Daoy (cell line): ENCODE results near the gene DCST2. TPM values are rescaled to one million over a fixed set of nuclear protein-coding genes. Genes with fewer than 3 reads are reported as not detected.
"Not testable (repeated sequence)": the region's sequence is repeated elsewhere in the genome, so short reads cannot be mapped to it uniquely, and the experiment has no call there.

Experiments used
- DNase-seq: peaks from one replicate; pipeline ENCODE4 v3.0.0-alpha.2; 2015; ENCODE audit warnings: low read depth
- total RNA-seq: library from RNA; depleted of rRNA; stranded (reverse); fragments of >200 nt; shearing (Covaris generic); gene quantifications from 2 replicates; pipeline ENCODE4 v1.2.3, GENCODE V29; 2014

Gene DCST2
- total RNA-seq, 1 experiment from 2014 or later: not detected

- DNase-seq: peak; percentile 80
These were observed 34.6 kb downstream of the DCST2 start for GRCh38 chr1:154998818-154999570.

GRCh38 chr1:154998201-154998780 lies 35.3 kb downstream of the DCST2 start:
- no peak for DNase-seq

- DNase-seq: no peak
These were observed 36.4 kb downstream of the DCST2 start for GRCh38 chr1:154996966-154997701.

GRCh38 chr1:154995301-154995983 lies 38.1 kb downstream of the DCST2 start:
- DNase-seq: peak; percentile 65

GRCh38 chr1:154994591-154994990 lies 39.0 kb downstream of the DCST2 start:
- no peak for DNase-seq

- DNase-seq: no peak
These were observed 39.4 kb downstream of the DCST2 start for GRCh38 chr1:154994269-154994587.

- no peak for DNase-seq
These were observed 39.9 kb downstream of the DCST2 start, which contains the start of gene LENEP for GRCh38 chr1:154993572-154994268. LENEP (plus strand) TSS chr1:154993586; CDS start chr1:154993608, 22 bp downstream.

GRCh38 chr1:154992721-154993571 lies 40.6 kb downstream of the DCST2 start:
- DNase-seq: peak; percentile 62

GRCh38 chr1:154990276-154990675 lies 43.3 kb downstream of the DCST2 start:
- DNase-seq: no peak

GRCh38 chr1:154989195-154989860 lies 44.3 kb downstream of the DCST2 start:
- no peak for DNase-seq

- no peak for DNase-seq
These were observed 45.3 kb downstream of the DCST2 start for GRCh38 chr1:154988058-154988954.

GRCh38 chr1:154987326-154987725 lies 46.3 kb downstream of the DCST2 start:
- DNase-seq: no peak

GRCh38 chr1:154986736-154987135 lies 46.8 kb downstream of the DCST2 start:
- DNase-seq: not testable (repeated sequence)

- DNase-seq: no peak
These were observed 49.7 kb downstream of the DCST2 start for GRCh38 chr1:154983776-154984466.

- DNase-seq: peak; percentile 99
These were observed 50.5 kb downstream of the DCST2 start, which contains the start of gene FLAD1 for GRCh38 chr1:154982897-154983648. FLAD1 (plus strand) TSS chr1:154983344; CDS start chr1:154983695, 351 bp downstream.

- DNase-seq: no peak
These were observed 51.2 kb downstream of the DCST2 start for GRCh38 chr1:154982341-154982740.

GRCh38 chr1:154978360-154978759 lies 55.2 kb downstream of the DCST2 start:
- DNase-seq: no peak
